Measurements from ENCODE around the gene SLC47A1. TPM values are rescaled to one million over a fixed set of nuclear protein-coding genes. Genes with fewer than 3 reads are reported as not detected.

Gene SLC47A1
- total and polyA plus RNA-seq, 2 of the 4 experiments (the other 2 are of a cell fraction): not detected

- Histone ChIP-seq H3K9me3 (ENCODE audit: control insufficient read depth, insufficient read depth, low read length) (no peaks in the 10 kb centered on the region; the same call in 1 of the 2 replicates), H2BK120ac (ENCODE audit: low read depth, low read length) (no peak overlapping the region), H3K9me1 (ENCODE audit: insufficient read depth, low read length) (no peaks in the 10 kb centered on the region), H3K18ac (ENCODE audit: low read depth, low read length) (no peak overlapping the region), H3K36me3 (ENCODE audit: control insufficient read depth, insufficient read depth, low read length) (no peaks in the 10 kb centered on the region), H2BK15ac (ENCODE audit: low read depth, low read length) (no peak overlapping the region), H2BK20ac (ENCODE audit: low read depth, low read length) (no peak overlapping the region), H4K5ac (ENCODE audit: low read depth, low read length) (no peak overlapping the region), H4K8ac (ENCODE audit: low read depth in 2 of 2, low read length in 2 of 2) (no peak overlapping the region), H3K56ac (ENCODE audit: extremely low read depth, insufficient read depth, low read length) (no peak overlapping the region), H3K23ac (ENCODE audit: low read depth, low read length) (no peak overlapping the region), H3K4me3 (ENCODE audit: insufficient read depth, low read depth, low read length) (no peak overlapping the region), H3K79me1 (ENCODE audit: low read depth in 1 of 2, low read length in 2 of 2) (no peaks in the 10 kb centered on the region), H3K27ac (ENCODE audit: insufficient read depth, low read length) (no peak overlapping the region), H3K14ac (replicated peaks; ENCODE audit: low read depth, low read length) (no peak overlapping the region), H3K4me2 (ENCODE audit: low read depth, low read length) (no peak overlapping the region), H4K20me1 (ENCODE audit: insufficient read depth, low read length) (no peaks in the 10 kb centered on the region), H3K9ac (ENCODE audit: low read depth, low read length) (no peak overlapping the region), H3K27me3 (ENCODE audit: control insufficient read depth, insufficient read depth, low read length) (peaks cover 42% of the 10 kb centered on the region), H3K4ac (ENCODE audit: low read depth, low read length) (no peak overlapping the region), H2AK9ac (replicated peaks; ENCODE audit: low read depth, low read length, poor library complexity) (no peak overlapping the region), H2BK5ac (ENCODE audit: low read depth, low read length, poor library complexity, severe bottlenecking) (no peak overlapping the region), H3K4me1 (ENCODE audit: control insufficient read depth, insufficient read depth, low read length) (no peaks in the 10 kb centered on the region), H2AFZ (replicated peaks; ENCODE audit: low read length, poor library complexity) (no peak overlapping the region), H4K91ac (ENCODE audit: insufficient read depth, low read depth, low read length) (no peak overlapping the region), H2AK5ac (ENCODE audit: low read depth, low read length) (no peak overlapping the region)
- ATAC-seq (ENCODE audit: low read depth) (no peak), DNase-seq (no peak)
- TF ChIP-seq SMC3 (IDR thresholded peaks at IDR 0.05; ENCODE audit: low read depth, low read length) (no peak), ELK1 (IDR thresholded peaks at IDR 0.05; ENCODE audit: borderline replicate concordance, low read depth, low read length) (no peak), POLR2A (IDR thresholded peaks at IDR 0.05; ENCODE audit: low read depth, low read length) (no peak)
- BruUV-seq (replicated peaks): no TSS peak
- intact Hi-C loops (cut with micrococcal nuclease) (no loop called here), dilution Hi-C loops (cut with HindIII; ENCODE audit: low sequenced_read_pairs, unreplicated experiment) (no loop called here), in situ Hi-C loops (cut with MboI; ENCODE audit: low sequenced_read_pairs) (no loop called here)
- WGBS, 2 experiments (ENCODE audit: extremely low coverage in 2 of 2, insufficient read length in 1 of 2): no CpG with 5 or more reads among the region's 8 CpGs
- POLR2A ChIA-PET (ENCODE audit: unreplicated experiment): interaction anchor here (0.7 kb wide), 1 partner anchor 14 kb away, joined by 3 read pairs; no protein-coding TSS in a partner anchor
- CTCF ChIA-PET: no interaction called here
Measured at GRCh38 chr17:19583871-19584270, 50.2 kb downstream of the SLC47A1 start.

Measured in IMR-90 (cell line).